Activated naive CD8-positive, alpha-beta T cell treated with anti-CD3 and anti-CD28 coated beads, Interleukin-2, amount 50 U/mL, for 24 hours (primary cell): Measurements from ENCODE around the gene GNAT2.
"Not testable (repeated sequence)": the region's sequence is repeated elsewhere in the genome, so short reads cannot be mapped to it uniquely, and the experiment has no call there.

ENCODE experiments used
- ATAC-seq: fragments of 150-1000 bp; cut with Tn5 transposase; one replicate; pipeline ENCODE4 v1.10.0; 2021
- DNase-seq: peaks from one replicate; pipeline ENCODE4 v3.0.0; 2021
- H3K27ac Mint-ChIP-seq: one replicate; pipeline ENCODE4 v1.8.0; 2021; ENCODE audit warnings: mild to moderate bottlenecking, mixed read lengths
- H3K27me3 Mint-ChIP-seq: one replicate; pipeline ENCODE4 v1.8.0; 2021; ENCODE audit warnings: mixed read lengths
- H3K36me3 Mint-ChIP-seq: one replicate; pipeline ENCODE4 v1.8.0; 2021; ENCODE audit warnings: low read depth, mixed read lengths
- H3K4me1 Mint-ChIP-seq: one replicate; pipeline ENCODE4 v1.8.0; 2021; ENCODE audit warnings: mixed read lengths
- H3K4me3 Mint-ChIP-seq: one replicate; pipeline ENCODE4 v1.8.0; 2021; ENCODE audit warnings: mild to moderate bottlenecking, moderate library complexity, mixed read lengths
- H3K9me3 Mint-ChIP-seq: one replicate; pipeline ENCODE4 v1.8.0; 2021; ENCODE audit warnings: mixed read lengths

GNAT2 gene

GRCh38 chr1:109619576-109620400 is at the start of gene GNAT2, which contains the start of gene AMPD2:
GNAT2 (minus strand) TSS chr1:109619616; CDS start chr1:109612870, 6,746 bp downstream.
AMPD2 (plus strand) TSS chr1:109619837; CDS start chr1:109621176, 1,339 bp downstream.
- ATAC-seq (peak; percentile 33), DNase-seq (peak; percentile 82)
- Mint-ChIP-seq H3K4me1 (peaks cover 70% of the 10 kb centered on the region), H3K27ac (peak within 1 kb of the TSS; percentile 98), H3K9me3 (no peaks in the 10 kb centered on the region), H3K27me3 (no peaks in the 10 kb centered on the region), H3K4me3 (peak within 1 kb of the TSS; percentile 94), H3K36me3 (peaks cover 6% of the 10 kb centered on the region)

GRCh38 chr1:109668123-109668775 is 48.8 kb upstream of the GNAT2 start:
- Mint-ChIP-seq H3K9me3 (no peaks in the 10 kb centered on the region), H3K4me3 (peak overlapping the region; percentile 67), H3K36me3 (no peaks in the 10 kb centered on the region), H3K4me1 (peaks cover 21% of the 10 kb centered on the region), H3K27me3 (no peaks in the 10 kb centered on the region), H3K27ac (no peak overlapping the region)
- ATAC-seq (no peak), DNase-seq (no peak)

DNA sequence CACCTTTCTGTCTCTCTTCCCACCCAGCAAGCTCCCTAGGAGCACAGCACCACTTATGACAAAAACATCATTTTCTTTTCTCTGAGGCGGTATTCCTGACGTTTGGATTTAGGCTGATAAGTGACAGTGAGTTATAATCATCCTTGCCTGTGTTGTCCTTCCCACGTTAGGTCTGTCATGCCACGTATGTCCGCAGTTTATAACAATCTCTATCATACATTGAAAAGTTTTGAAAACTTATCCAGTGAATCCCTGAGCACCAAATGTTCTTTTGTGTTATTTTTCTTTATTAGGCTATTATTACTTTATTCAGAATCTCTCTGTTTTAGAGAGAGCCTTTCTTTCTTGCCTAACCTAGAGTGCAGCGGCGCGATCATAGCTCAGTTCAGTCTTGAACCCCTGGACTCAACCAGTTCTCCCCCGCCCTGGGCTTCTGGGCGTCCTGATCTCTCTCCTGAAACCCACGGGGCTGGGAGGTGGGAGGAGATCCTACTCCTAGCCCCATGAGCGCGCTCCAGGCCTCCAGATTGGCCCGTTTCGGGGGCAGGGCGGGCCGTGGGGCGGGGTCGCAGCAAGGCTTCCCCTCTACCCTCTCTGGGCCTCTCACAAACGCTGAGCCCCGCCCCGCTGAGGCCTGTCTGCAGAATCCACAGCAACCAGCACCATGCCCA is 48.2 kb upstream of the GNAT2 start, which contains the start of gene GSTM2:
Gene GSTM2 (plus strand): TSS at position 606 of the 671 bp plus-strand sequence. CDS start 59 bp downstream, at position 665.
- Mint-ChIP-seq H3K9me3 (no peaks in the 10 kb centered on the region), H3K4me1 (peaks cover 21% of the 10 kb centered on the region), H3K27ac (no peak within 1 kb of the TSS), H3K36me3 (no peaks in the 10 kb centered on the region), H3K4me3 (peak within 1 kb of the TSS; percentile 67), H3K27me3 (no peaks in the 10 kb centered on the region)
- ATAC-seq, result peak; percentile 99
- DNase-seq, result peak; percentile 85

GRCh38 chr1:109664671-109665070 is 45.3 kb upstream of the GNAT2 start:
- DNase-seq (no peak), ATAC-seq (no peak)
- H3K27ac Mint-ChIP-seq, result no peak overlapping the region
- H3K4me3 Mint-ChIP-seq, result no peak overlapping the region
- peaks cover 16% of the 10 kb centered on the region for H3K4me1 Mint-ChIP-seq
- no peaks in the 10 kb centered on the region for H3K27me3 Mint-ChIP-seq
- no peaks in the 10 kb centered on the region for H3K36me3 Mint-ChIP-seq
- H3K9me3 Mint-ChIP-seq, result no peaks in the 10 kb centered on the region

DNA sequence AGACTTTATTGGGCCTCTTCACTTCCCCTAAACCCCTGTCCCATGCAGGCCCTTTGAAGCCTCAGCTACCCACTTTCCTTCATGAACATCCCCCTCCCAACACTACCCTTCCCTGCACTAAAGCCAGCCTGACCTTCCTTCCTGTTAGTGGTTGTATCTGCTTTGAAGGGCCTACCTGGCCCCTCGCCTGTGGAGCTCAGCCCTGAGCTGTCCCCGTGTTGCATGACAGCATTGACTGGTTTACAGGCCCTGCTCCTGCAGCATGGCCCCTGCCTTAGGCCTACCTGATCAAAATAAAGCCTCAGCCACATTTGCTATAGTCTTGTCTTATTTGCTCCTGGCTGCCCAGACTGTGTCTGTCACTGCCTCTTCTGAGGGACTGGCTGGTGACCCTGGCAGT is 42.0 kb upstream of the GNAT2 start:
- Mint-ChIP-seq H3K36me3 (no peaks in the 10 kb centered on the region), H3K27me3 (no peaks in the 10 kb centered on the region), H3K9me3 (no peaks in the 10 kb centered on the region), H3K4me3 (no peak overlapping the region), H3K4me1 (peaks cover 2% of the 10 kb centered on the region), H3K27ac (no peak overlapping the region)
- no peak for DNase-seq
- ATAC-seq, result no peak

DNA sequence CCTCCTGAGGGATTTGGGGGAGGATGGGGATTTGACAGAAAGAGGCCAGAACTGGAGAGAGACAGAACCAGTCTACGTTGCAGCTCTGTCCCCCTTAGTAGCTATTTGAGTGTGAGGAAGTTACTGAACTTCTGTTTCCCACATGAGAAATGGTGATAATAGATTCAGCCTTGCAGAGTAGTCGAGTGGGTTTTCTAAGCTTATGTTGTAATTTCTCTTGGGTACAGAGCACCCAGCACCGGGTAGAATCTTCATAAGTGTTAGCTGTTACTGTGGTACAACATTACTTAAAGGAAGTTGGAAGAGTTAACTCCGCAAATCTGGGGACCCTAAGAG is 41.2 kb upstream of the GNAT2 start:
- not testable (repeated sequence) for DNase-seq, H3K36me3 Mint-ChIP-seq, H3K27me3 Mint-ChIP-seq, H3K4me1 Mint-ChIP-seq, H3K27ac Mint-ChIP-seq, H3K9me3 Mint-ChIP-seq, ATAC-seq, H3K4me3 Mint-ChIP-seq

DNA sequence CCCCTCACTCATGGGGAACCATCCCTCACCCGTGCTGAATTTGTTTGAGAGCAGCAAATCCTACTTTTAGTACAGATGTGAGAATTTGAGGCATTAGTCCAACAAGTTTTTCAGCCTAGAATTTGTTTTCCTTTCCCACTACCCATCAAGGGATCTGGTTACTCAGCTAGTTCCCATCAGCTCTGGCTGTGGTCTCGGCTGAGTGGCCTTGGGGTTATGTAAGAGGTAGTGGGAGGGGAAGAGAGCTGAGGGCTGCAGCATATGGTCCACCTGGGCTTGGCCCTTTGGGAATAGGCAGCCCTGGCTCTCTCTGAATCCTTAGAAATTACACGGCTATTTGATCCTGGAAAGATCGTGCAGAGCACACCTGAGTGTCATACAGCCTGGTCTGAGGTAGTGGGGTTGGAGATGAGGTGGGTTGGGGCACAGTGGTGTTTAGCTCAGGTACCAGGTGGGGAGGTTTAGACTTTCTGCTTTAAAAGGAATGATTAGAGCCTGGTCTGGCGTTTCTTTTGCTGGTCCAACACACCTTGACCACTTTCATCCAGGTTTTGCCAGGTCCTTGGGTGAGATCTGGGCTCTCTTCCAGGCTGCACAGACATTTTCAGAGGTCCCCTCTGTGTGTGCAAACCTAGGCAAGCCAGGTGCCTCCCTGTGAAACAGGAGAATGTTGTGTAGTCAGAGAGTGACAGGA is 40.7 kb upstream of the GNAT2 start:
- Mint-ChIP-seq H3K27me3 (no peaks in the 10 kb centered on the region), H3K4me1 (peaks cover 5% of the 10 kb centered on the region), H3K36me3 (no peaks in the 10 kb centered on the region), H3K9me3 (no peaks in the 10 kb centered on the region), H3K4me3 (no peak overlapping the region), H3K27ac (no peak overlapping the region)
- DNase-seq (no peak), ATAC-seq (no peak)

DNA sequence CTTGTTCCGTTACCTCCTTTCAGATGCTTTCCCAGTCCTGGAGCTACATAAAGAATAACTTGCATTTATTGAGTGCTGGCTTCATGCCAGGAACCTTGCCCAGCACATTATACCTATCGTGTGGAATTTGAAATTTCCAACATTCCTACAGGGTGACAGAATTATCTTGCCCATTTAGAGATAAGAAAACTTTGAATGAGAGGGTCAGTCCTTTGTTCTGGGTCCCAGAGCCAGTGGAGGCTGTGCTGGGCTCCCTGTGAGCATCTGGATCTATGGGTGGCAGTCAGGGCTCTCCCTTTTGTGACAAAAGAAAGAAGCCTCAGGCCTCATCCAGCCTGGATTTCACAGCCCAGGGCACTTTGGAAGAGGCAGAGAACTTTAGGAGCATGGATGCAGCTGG is 39.7 kb upstream of the GNAT2 start:
- Mint-ChIP-seq H3K4me1 (peaks cover 10% of the 10 kb centered on the region), H3K27ac (no peak overlapping the region), H3K27me3 (peaks cover 5% of the 10 kb centered on the region), H3K4me3 (no peak overlapping the region), H3K36me3 (no peaks in the 10 kb centered on the region), H3K9me3 (no peaks in the 10 kb centered on the region)
- no peak for ATAC-seq
- DNase-seq, result no peak

GRCh38 chr1:109658533-109659042 is 39.2 kb upstream of the GNAT2 start:
- peaks cover 10% of the 10 kb centered on the region for H3K4me1 Mint-ChIP-seq
- no peak for DNase-seq
- H3K9me3 Mint-ChIP-seq, result no peaks in the 10 kb centered on the region
- H3K4me3 Mint-ChIP-seq, result no peak overlapping the region
- peaks cover 6% of the 10 kb centered on the region for H3K27me3 Mint-ChIP-seq
- no peaks in the 10 kb centered on the region for H3K36me3 Mint-ChIP-seq
- no peak overlapping the region for H3K27ac Mint-ChIP-seq
- no peak for ATAC-seq

GRCh38 chr1:109657970-109658369 is 38.6 kb upstream of the GNAT2 start:
- Mint-ChIP-seq H3K27me3 (peaks cover 8% of the 10 kb centered on the region), H3K4me3 (no peak overlapping the region), H3K36me3 (no peaks in the 10 kb centered on the region), H3K4me1 (peaks cover 10% of the 10 kb centered on the region), H3K9me3 (no peaks in the 10 kb centered on the region), H3K27ac (no peak overlapping the region)
- DNase-seq (no peak), ATAC-seq (no peak)

GRCh38 chr1:109657395-109657794 is 38.0 kb upstream of the GNAT2 start:
- Mint-ChIP-seq H3K27ac (no peak overlapping the region), H3K27me3 (peaks cover 8% of the 10 kb centered on the region), H3K4me3 (no peak overlapping the region), H3K4me1 (peaks cover 10% of the 10 kb centered on the region), H3K9me3 (no peaks in the 10 kb centered on the region), H3K36me3 (no peaks in the 10 kb centered on the region)
- no peak for DNase-seq
- ATAC-seq, result no peak

- no peaks in the 10 kb centered on the region for H3K36me3 Mint-ChIP-seq
- peak within 1 kb of the TSS; percentile 78 for H3K4me3 Mint-ChIP-seq
- H3K27me3 Mint-ChIP-seq, result peaks cover 13% of the 10 kb centered on the region
- peak; percentile 81 for DNase-seq
- peaks cover 10% of the 10 kb centered on the region for H3K4me1 Mint-ChIP-seq
- H3K27ac Mint-ChIP-seq, result peak within 1 kb of the TSS; percentile 43
- H3K9me3 Mint-ChIP-seq, result no peaks in the 10 kb centered on the region
- ATAC-seq, result peak; percentile 90
Measured at GRCh38 chr1:109655615-109656519, 36.5 kb upstream of the GNAT2 start, which contains the start of gene GSTM4. GSTM4 (plus strand) TSS chr1:109656099; CDS start chr1:109656390, 291 bp downstream.

DNA sequence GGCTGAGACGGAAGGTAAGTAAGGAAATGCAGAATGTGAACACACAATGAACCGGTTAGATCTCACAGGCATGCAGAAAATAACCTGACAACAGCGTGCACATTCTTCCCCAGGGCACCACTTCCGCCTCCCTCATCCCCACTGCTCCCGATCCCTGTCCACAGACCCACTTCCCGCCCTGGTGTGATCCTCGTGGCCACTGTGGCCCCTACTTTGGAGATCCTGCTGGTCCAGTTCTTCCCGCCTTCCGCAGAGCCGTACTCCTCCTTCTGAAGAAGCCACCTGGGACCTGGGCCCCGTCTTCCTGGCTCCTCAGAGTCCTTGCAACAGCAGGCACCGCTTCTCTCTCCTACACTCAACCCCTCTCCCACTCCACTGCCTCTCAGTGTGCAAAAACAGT is 35.1 kb upstream of the GNAT2 start:
- DNase-seq, result no peak
- H3K9me3 Mint-ChIP-seq, result no peaks in the 10 kb centered on the region

More for the DNA sequence above, 35.1 kb upstream of the GNAT2 start:
- H3K27ac Mint-ChIP-seq, result peak overlapping the region; percentile 23
- ATAC-seq, result no peak
- no peaks in the 10 kb centered on the region for H3K36me3 Mint-ChIP-seq
- peaks cover 10% of the 10 kb centered on the region for H3K4me1 Mint-ChIP-seq
- H3K4me3 Mint-ChIP-seq, result no peak overlapping the region
- peaks cover 13% of the 10 kb centered on the region for H3K27me3 Mint-ChIP-seq
